ENCODE data around the gene MT1H.
"Not testable (repeated sequence)": the region's sequence is repeated elsewhere in the genome, so short reads cannot be mapped to it uniquely, and the experiment has no call there.

GRCh38 chr16:56671691-56672090 lies 2.1 kb downstream of the MT1H start:
- not testable (repeated sequence) for TF ChIP-seq SSRP1 (CRISPR knock-in tag; IDR thresholded peaks at IDR 0.05); REXO4 (CRISPR knock-in tag; IDR thresholded peaks at IDR 0.05; ENCODE audit: borderline replicate concordance); HNF4A (CRISPR knock-in tag; IDR thresholded peaks at IDR 0.05); ZSCAN31 (CRISPR knock-in tag; IDR thresholded peaks at IDR 0.05; ENCODE audit: low read depth); TRAFD1 (CRISPR knock-in tag; IDR thresholded peaks at IDR 0.05; ENCODE audit: borderline replicate concordance); POLR2A (IDR thresholded peaks at IDR 0.05; ENCODE audit: insufficient read depth in 1 of 2, low read depth in 2 of 2, low read length in 2 of 2); CENPBD1 (CRISPR knock-in tag; IDR thresholded peaks at IDR 0.05; ENCODE audit: borderline replicate concordance, low read depth); POLR2AphosphoS5 (IDR thresholded peaks at IDR 0.05; ENCODE audit: low read depth, low read length); ELF1 (CRISPR knock-in tag; IDR thresholded peaks at IDR 0.05); TBP (CRISPR knock-in tag; IDR thresholded peaks at IDR 0.05); PHF5A (CRISPR knock-in tag; IDR thresholded peaks at IDR 0.05; ENCODE audit: low read depth, unreplicated experiment); GLI4 (CRISPR knock-in tag; IDR thresholded peaks at IDR 0.05; ENCODE audit: borderline replicate concordance); CTCF (CRISPR knock-in tag; IDR thresholded peaks at IDR 0.05); ZNF543 (CRISPR knock-in tag; IDR thresholded peaks at IDR 0.05)

Measured in HepG2 (cell line).